H1 (cell line): ENCODE results near the gene NAV2. TPM values are rescaled to one million over a fixed set of nuclear protein-coding genes. Genes with fewer than 3 reads are reported as not detected.

ENCODE experiments used
- CTCF ChIA-PET: fragments of 300-600 bp; sonication (Branson Sonifier 250); formaldehyde crosslinking; loops from one replicate; lab custom pipeline; 2021; ENCODE audit not compliant: partially characterized antibody; lab: Charles Lee
- POLR2A ChIA-PET: fragments of 300-600 bp; sonication (Branson Sonifier 250); formaldehyde crosslinking; loops from one replicate; lab custom pipeline; 2021; ENCODE audit warnings: inconsistent platforms; ENCODE audit not compliant: partially characterized antibody; lab: Charles Lee
- DNase-seq, 2 experiments: peaks; one replicate each; pipeline versions ENCODE4 v3.0.0 to v3.0.0-alpha.2; 2010 to 2022; ENCODE audit warnings: low spot score in 2 of 2, low read depth in 1 of 2, mixed read lengths in 1 of 2
- FAIRE-seq: peaks from 2 replicates; lab custom pipeline; 2011; peaks lifted over from hg19 to GRCh38; lab: Jason Lieb, UNC
- H2AFZ ChIP-seq: 2 replicates; pipeline ENCODE4 v1.8.1; 2012; ENCODE audit warnings: low read length, inconsistent platforms
- H2AK5ac ChIP-seq: 2 replicates; pipeline ENCODE4 v1.6.1; 2013; ENCODE audit warnings: low read depth, low read length
- H2BK120ac ChIP-seq: replicated peaks from 2 replicates; pipeline ENCODE3; 2013; ENCODE audit warnings: low read depth, low read length, inconsistent platforms
- H2BK12ac ChIP-seq: 2 replicates; pipeline ENCODE4 v1.6.1; 2013; ENCODE audit warnings: low read depth, low read length
- H2BK15ac ChIP-seq: 2 replicates; pipeline ENCODE4 v1.6.1; 2013; ENCODE audit warnings: low read length
- H2BK20ac ChIP-seq: 2 replicates; pipeline ENCODE4 v1.6.1; 2013; ENCODE audit warnings: low read length
- H2BK5ac ChIP-seq: 2 replicates; pipeline ENCODE4 v1.6.1; 2013; ENCODE audit warnings: low read depth, low read length
- H3K14ac ChIP-seq: 2 replicates; pipeline ENCODE4 v1.6.1; 2013; ENCODE audit warnings: inconsistent platforms; ENCODE audit not compliant: insufficient read length
- H3K18ac ChIP-seq: 2 replicates; pipeline ENCODE4 v1.6.1; 2013; ENCODE audit warnings: low read length; ENCODE audit errors: extremely low read depth
- H3K23ac ChIP-seq: 2 replicates; pipeline ENCODE4 v1.6.1; 2013; ENCODE audit warnings: inconsistent platforms; ENCODE audit not compliant: insufficient read length
- H3K23me2 ChIP-seq: 2 replicates; pipeline ENCODE4 v1.6.1; 2013; ENCODE audit warnings: low read depth, low read length
- H3K27ac ChIP-seq: 2 replicates; pipeline ENCODE4 v1.6.1; 2011; ENCODE audit warnings: low read depth, low read length, inconsistent platforms
- H3K27me3 ChIP-seq, 4 experiments: replicated peaks in 1 of 4; 1 replicate in 1 of 4; 2 replicates in 3 of 4; pipeline versions ENCODE4 v1.6.1 to v1.8.1; 2011 to 2013; ENCODE audit warnings: low read length in 3 of 4, mild to moderate bottlenecking in 3 of 4, inconsistent platforms in 2 of 4, mixed read lengths in 2 of 4, moderate library complexity in 1 of 4; ENCODE audit not compliant: control insufficient read depth in 3 of 4, insufficient read depth in 3 of 4; ENCODE audit errors: extremely low read depth in 1 of 4
- H3K36me3 ChIP-seq, 4 experiments: 2 replicates each; pipeline versions ENCODE4 v1.6.1 to v1.8.1; 2011 to 2013; ENCODE audit warnings: mild to moderate bottlenecking in 4 of 4, low read length in 3 of 4, moderate library complexity in 2 of 4, control low read depth in 1 of 4, inconsistent platforms in 1 of 4; ENCODE audit not compliant: insufficient read depth in 4 of 4, control insufficient read depth in 2 of 4
- H3K4ac ChIP-seq: replicated peaks from 2 replicates; pipeline ENCODE3; 2013; ENCODE audit warnings: low read length, low read depth, mixed read lengths, inconsistent platforms; ENCODE audit not compliant: insufficient read length
- H3K4me1 ChIP-seq, 4 experiments: replicated peaks in 1 of 4; 1 replicate in 1 of 4; 2 replicates in 3 of 4; pipeline versions ENCODE4 v1.6.1 to v1.8.1; 2011 to 2013; ENCODE audit warnings: low read length in 3 of 4, inconsistent platforms in 2 of 4, mixed read lengths in 1 of 4; ENCODE audit not compliant: insufficient read depth in 4 of 4, control insufficient read depth in 3 of 4
- H3K4me2 ChIP-seq, 2 experiments: 2 replicates each; pipeline versions ENCODE4 v1.6.1 to v1.8.1; 2011 to 2013; ENCODE audit warnings: low read depth in 2 of 2, low read length in 2 of 2, control low read depth in 1 of 2, inconsistent platforms in 1 of 2, mild to moderate bottlenecking in 1 of 2; ENCODE audit not compliant: insufficient read depth in 1 of 2
- H3K4me3 ChIP-seq, 4 experiments: fragments of 200-600, 300-600 bp in 1 of 4; sonication (generic), shearing (Covaris generic), sonication (Bioruptor Twin) in 1 of 4; 2 replicates each; pipeline versions ENCODE4 v1.5.1 to v1.8.1; 2011 to 2016; ENCODE audit warnings: low read length in 4 of 4, low read depth in 3 of 4, control low read depth in 2 of 4, inconsistent platforms in 2 of 4, mild to moderate bottlenecking in 2 of 4, mixed read lengths in 1 of 4, moderate library complexity in 1 of 4; ENCODE audit not compliant: insufficient read depth in 2 of 4; ENCODE audit errors: extremely low read depth in 1 of 4
- H3K56ac ChIP-seq: replicated peaks from 2 replicates; pipeline ENCODE3; 2013; ENCODE audit warnings: low read depth, mild to moderate bottlenecking, mixed read lengths, low read length, inconsistent platforms; ENCODE audit not compliant: insufficient read length
- H3K79me1 ChIP-seq: 2 replicates; pipeline ENCODE4 v1.6.1; 2013; ENCODE audit warnings: low read depth, low read length, control low read depth
- H3K79me2 ChIP-seq, 2 experiments: 2 replicates each; pipeline versions ENCODE4 v1.6.1 to v1.8.1; 2012 to 2013; ENCODE audit warnings: low read length in 2 of 2, mild to moderate bottlenecking in 2 of 2, inconsistent platforms in 1 of 2; ENCODE audit not compliant: insufficient read depth in 2 of 2, control insufficient read depth in 1 of 2
- H3K9ac ChIP-seq, 4 experiments: replicated peaks in 1 of 4; 1 replicate in 1 of 4; 2 replicates in 3 of 4; pipeline versions ENCODE4 v1.6.1 to v1.8.1; 2011 to 2013; ENCODE audit warnings: low read depth in 3 of 4, low read length in 3 of 4, control low read depth in 2 of 4, mild to moderate bottlenecking in 2 of 4, moderate library complexity in 2 of 4, inconsistent platforms in 1 of 4; ENCODE audit errors: extremely low read depth in 1 of 4
- H3K9me3 ChIP-seq, 2 experiments: 2 replicates each; pipeline versions ENCODE4 v1.6.1 to v1.8.1; 2012 to 2013; ENCODE audit warnings: mild to moderate bottlenecking in 2 of 2, moderate library complexity in 2 of 2, control low read depth in 1 of 2, inconsistent platforms in 1 of 2, low read depth in 1 of 2, low read length in 1 of 2, mixed read lengths in 1 of 2; ENCODE audit not compliant: insufficient read depth in 2 of 2
- H4K20me1 ChIP-seq, 2 experiments: replicated peaks in 1 of 2; 2 replicates each; pipeline versions ENCODE3 to v1.8.1; 2011 to 2013; ENCODE audit warnings: inconsistent platforms in 2 of 2, low read length in 2 of 2, mild to moderate bottlenecking in 1 of 2; ENCODE audit not compliant: insufficient read depth in 2 of 2, control insufficient read depth in 1 of 2
- H4K5ac ChIP-seq: 2 replicates; pipeline ENCODE4 v1.6.1; 2013; ENCODE audit warnings: low read length, low read depth, mixed read lengths, inconsistent platforms; ENCODE audit not compliant: insufficient read length
- H4K8ac ChIP-seq: 2 replicates; pipeline ENCODE4 v1.8.0; 2013; ENCODE audit warnings: mild to moderate bottlenecking, moderate library complexity, low read length, inconsistent platforms; ENCODE audit not compliant: insufficient read depth; ENCODE audit errors: extremely low read depth
- H4K91ac ChIP-seq: replicated peaks from 2 replicates; pipeline ENCODE3; 2013; ENCODE audit warnings: low read length, mixed read lengths, inconsistent platforms; ENCODE audit not compliant: insufficient read length
- CBX5 ChIP-seq: fragments of 300-800, 300-1000 bp; sonication (generic); IDR thresholded peaks from 2 replicates; pipeline ENCODE4 v1.7.1; 2016; ENCODE audit warnings: antibody characterized with exemption, low read length, low read depth
- TCF12 ChIP-seq: IDR thresholded peaks from 2 replicates; pipeline ENCODE4 v1.6.1; 2011; ENCODE audit warnings: low read depth, mild to moderate bottlenecking, low read length
- WGBS, 2 experiments: shearing (Covaris generic) in 1 of 2; methylation state at CpG; one replicate each; pipeline versions ENCODE4 v1.1.6 to v1.1.7; 2013 to 2015; ENCODE audit warnings: low lambda C conversion rate in 2 of 2, mixed read lengths in 2 of 2, inconsistent platforms in 1 of 2, low coverage in 1 of 2, missing lambda C conversion rate in 1 of 2; ENCODE audit not compliant: insufficient replicate concordance in 2 of 2, insufficient coverage in 1 of 2, insufficient read length in 1 of 2; ENCODE audit errors: extremely low coverage in 1 of 2, missing lambda C conversion rate in 1 of 2; 5-methylcytosine and 5-hydroxymethylcytosine counted together
- polyA plus RNA-seq, 7 experiments: library from polyadenylated mRNA; depleted of rRNA in 3 of 7; stranded (reverse) in 5 of 7; unstranded in 2 of 7; fragments of >200 nt in 5 of 7; fragments of 200-250 nt in 2 of 7; gene quantifications; 1 replicate in 5 of 7; 2 replicates in 1 of 7; 4 replicates in 1 of 7; pipeline versions ENCODE4 v1.2.1 to v1.2.3, GENCODE V29; 2011 to 2013; ENCODE audit warnings: missing spikeins in 2 of 7, mixed read lengths in 2 of 7
- total RNA-seq: library from RNA; stranded (reverse); fragmentation: NEBNext Ultra II Directional; extraction: Animal tissue kit (Norgen Biotek cat#: 25700); gene quantifications from 2 replicates; pipeline ENCODE4 v1.2.1, GENCODE V29; 2021

The NAV2 gene
- total and polyA plus RNA-seq, 2 of the 8 experiments (the other 6 are each of a cell fraction or from before 2014, with no cell fraction given) = 35.6 to 73.6 TPM

DNA sequence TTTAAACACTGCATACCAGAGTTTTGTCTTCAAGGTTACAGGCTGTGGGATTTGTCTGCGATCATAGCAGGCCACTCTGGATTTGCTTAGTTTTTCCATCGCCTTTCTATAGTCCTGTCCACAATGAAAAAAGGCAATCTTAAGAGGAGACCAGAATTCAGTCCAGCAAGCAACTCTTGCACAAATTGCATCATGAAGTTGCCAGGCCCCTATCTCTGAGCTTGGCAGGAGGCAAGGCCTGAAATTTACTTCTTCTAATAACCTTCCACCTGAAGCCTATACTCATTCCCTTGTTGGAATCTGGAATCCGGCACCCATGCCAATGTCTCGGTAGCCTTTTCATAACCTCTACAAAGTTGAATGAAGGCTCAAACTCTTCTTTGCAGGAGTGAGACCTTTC, 100.1 kb downstream of the NAV2 start:
- H2BK120ac ChIP-seq = no peak overlapping the region
- peaks cover 10% of the 10 kb centered on the region for H3K79me1 ChIP-seq
- H4K91ac ChIP-seq = peak overlapping the region; percentile 5
- H3K23me2 ChIP-seq = peaks cover 3% of the 10 kb centered on the region; the same call in 1 of the 2 replicates
- H3K4ac ChIP-seq = no peak overlapping the region
- no peak overlapping the region for H3K23ac ChIP-seq
- FAIRE-seq = no peak
- H3K4me1 ChIP-seq = peaks cover 25 to 45% (median 33%) of the 10 kb centered on the region in 4 experiments
- H2AFZ ChIP-seq = no peak overlapping the region
- no peak for DNase-seq
- no peaks in the 10 kb centered on the region for H3K27me3 ChIP-seq
- H3K9ac ChIP-seq = no peak overlapping the region
- no peak overlapping the region for H2BK15ac ChIP-seq
- no peak overlapping the region for H2BK12ac ChIP-seq
- no peak overlapping the region for H4K5ac ChIP-seq
- no peak overlapping the region for H3K4me3 ChIP-seq
- no peaks in the 10 kb centered on the region for H3K9me3 ChIP-seq
- peaks cover 0 to 2% of the 10 kb centered on the region in 2 experiments for H4K20me1 ChIP-seq
- H2AK5ac ChIP-seq = no peak overlapping the region
- H3K36me3 ChIP-seq = no peaks in the 10 kb centered on the region
- ChIA-PET CTCF (interaction anchor here (0.7 to 8.0 kb wide), 8 partner anchors 14 to 249 kb away, joined by 3 to 88 read pairs (median 8); no protein-coding TSS in a partner anchor), POLR2A (no interaction called here)
- no peak overlapping the region for H4K8ac ChIP-seq
- H2BK20ac ChIP-seq = no peak overlapping the region
- H3K4me2 ChIP-seq = no peak overlapping the region
- WGBS, 2 experiments = 90% methylated on average over 4 of the region's 4 CpGs; no CpG with 5 or more reads in 1 of the 2 experiments
- H3K79me2 ChIP-seq = peaks cover 3 to 82% of the 10 kb centered on the region in 2 experiments; a peak in 3 of 4 replicates
- H3K27ac ChIP-seq = no peak overlapping the region
- H3K18ac ChIP-seq = no peak overlapping the region
- H2BK5ac ChIP-seq = no peak overlapping the region
- no peak overlapping the region for H3K56ac ChIP-seq
- no peak overlapping the region for H3K14ac ChIP-seq
- TF ChIP-seq CBX5 = no peak
- no peak for TF ChIP-seq TCF12
